ENCODE results near the gene PGBD1.

PGBD1 gene

DNA sequence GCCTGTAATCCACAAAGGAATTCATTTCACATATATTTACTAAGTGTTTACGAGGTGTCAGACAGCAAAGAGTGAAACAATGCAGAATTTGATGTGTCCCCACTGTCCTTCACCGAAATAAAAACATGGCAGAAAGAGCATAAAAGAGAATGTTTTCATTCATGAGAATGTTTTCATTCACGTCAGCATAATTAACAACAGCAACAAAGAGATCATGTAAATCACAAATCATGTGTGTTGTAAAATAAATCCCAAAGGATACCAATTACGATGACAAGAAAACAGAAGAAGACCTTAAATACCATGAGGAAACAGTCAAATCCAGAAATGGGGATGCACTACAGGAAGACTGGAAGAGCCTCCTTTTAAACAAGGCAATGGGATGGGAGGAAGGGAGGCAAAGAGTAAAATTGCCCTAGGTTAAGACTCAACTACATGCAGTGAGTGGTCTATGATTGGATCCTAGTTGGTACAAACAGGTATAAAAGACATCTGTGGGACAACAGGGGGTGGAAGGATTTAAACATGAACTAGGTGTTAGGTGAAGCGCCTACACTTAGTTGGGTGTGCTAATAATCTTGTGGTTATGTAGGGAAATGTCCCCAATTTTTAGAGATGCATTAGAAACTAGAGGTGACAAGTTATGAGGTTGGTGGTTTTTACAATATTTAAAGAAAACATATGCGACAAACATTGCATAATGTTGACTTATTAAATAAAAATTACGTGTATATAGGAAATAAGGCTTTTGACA lies 53.1 kb downstream of the PGBD1 start:
- Histone ChIP-seq H3K27me3 (ENCODE audit: control insufficient read depth, insufficient read depth, low read length, poor library complexity, severe bottlenecking) (no peaks in the 10 kb centered on the region), H3K36me3 (ENCODE audit: control insufficient read depth, insufficient read depth, low read length) (no peaks in the 10 kb centered on the region), H3K4me3 (ENCODE audit: insufficient read depth, low read depth, low read length) (peak overlapping the region; percentile 92), H3K9me3 (ENCODE audit: control insufficient read depth, low read length) (no peaks in the 10 kb centered on the region), H3K4me1 (ENCODE audit: control insufficient read depth, insufficient read depth, low read length) (peaks cover 5% of the 10 kb centered on the region), H3K27ac (ENCODE audit: insufficient read depth, low read depth, low read length, poor library complexity, severe bottlenecking) (peak overlapping the region; percentile 100)
- 88 to 100% methylated on average over 6 to 7 of the region's 7 CpGs for WGBS, 2 experiments

DNA sequence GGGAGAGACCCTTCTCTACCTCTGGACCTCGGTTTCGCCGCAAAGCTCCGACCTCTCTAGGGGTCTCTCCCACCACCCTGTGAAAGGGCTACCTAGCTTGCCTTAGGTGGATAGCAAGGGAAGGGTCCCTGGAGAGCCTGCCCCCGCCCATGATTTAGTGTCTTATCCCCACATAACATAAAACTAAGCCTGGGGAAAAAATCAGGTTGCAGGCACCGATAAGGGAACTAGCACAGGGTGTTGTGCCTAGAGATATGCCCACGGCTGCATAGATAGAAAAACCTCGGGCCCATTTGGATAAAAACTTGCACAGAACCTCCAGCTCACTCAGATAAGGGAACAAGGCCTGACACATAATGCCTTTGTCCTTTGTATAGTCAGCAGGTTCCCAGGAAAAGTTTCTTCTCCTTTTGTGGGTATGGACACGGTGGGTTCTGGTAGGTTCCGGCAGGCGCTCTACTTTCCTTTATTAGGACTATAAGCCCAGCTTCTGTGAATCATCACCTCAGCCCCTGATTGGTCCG lies 53.7 kb downstream of the PGBD1 start:
- 51 to 61% methylated on average over 12 of the region's 12 CpGs for WGBS, 2 experiments
- no peaks in the 10 kb centered on the region for H3K27me3 ChIP-seq (ENCODE audit: control insufficient read depth, insufficient read depth, low read length, poor library complexity, severe bottlenecking)

DNA sequence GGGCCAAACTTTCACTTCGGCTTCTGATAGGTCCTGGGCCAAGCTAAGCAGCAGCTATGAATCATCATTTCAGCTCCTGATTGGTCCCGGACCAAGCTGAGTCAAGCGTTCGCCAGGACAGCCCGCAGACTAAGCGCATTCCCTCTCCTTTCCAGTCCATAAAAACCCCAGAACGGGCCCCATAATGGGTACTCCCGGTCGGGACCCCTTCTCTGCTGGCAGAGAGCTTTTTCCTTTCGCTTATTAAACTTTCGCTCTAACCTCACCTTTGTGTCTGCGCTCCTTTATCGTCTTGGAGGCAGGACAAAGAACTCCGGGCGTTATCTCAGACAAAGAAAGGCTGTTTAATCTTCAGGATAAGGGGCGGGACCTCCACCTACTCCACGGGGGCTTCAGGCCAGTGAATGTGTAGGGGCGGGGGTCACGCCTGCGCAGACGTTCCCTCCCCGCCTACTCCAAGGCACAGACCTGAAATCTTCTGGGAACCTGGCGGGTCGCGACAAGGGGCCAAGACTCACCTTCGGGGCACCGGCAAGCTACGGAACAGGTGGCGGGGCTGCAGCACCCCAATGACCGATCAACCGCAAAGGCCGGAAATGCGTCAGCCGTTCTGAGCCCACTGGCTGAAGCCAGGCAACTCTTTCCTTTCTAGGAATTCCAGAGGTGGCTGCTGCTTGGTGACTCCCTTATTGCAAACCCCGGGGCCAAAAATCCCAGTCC lies 54.4 kb downstream of the PGBD1 start, which contains the start of gene ZSCAN31:
Gene ZSCAN31, minus strand, starts transcription at position 585 of the 720 bp plus-strand sequence. CDS start 6,465 bp downstream, outside the sequence.
- WGBS, 2 experiments, result 0 to 1% methylated on average over 35 of the region's 35 CpGs
- peak within 1 kb of the TSS; percentile 100 for H3K27ac ChIP-seq (ENCODE audit: insufficient read depth, low read depth, low read length, poor library complexity, severe bottlenecking)
- H3K36me3 ChIP-seq (ENCODE audit: control insufficient read depth, insufficient read depth, low read length), result no peaks in the 10 kb centered on the region

More for the DNA sequence above, 53.7 kb downstream of the PGBD1 start:
- peak overlapping the region; percentile 100 for H3K27ac ChIP-seq (ENCODE audit: insufficient read depth, low read depth, low read length, poor library complexity, severe bottlenecking)
- no peaks in the 10 kb centered on the region for H3K9me3 ChIP-seq (ENCODE audit: control insufficient read depth, low read length)
- peak overlapping the region; percentile 92 for H3K4me3 ChIP-seq (ENCODE audit: insufficient read depth, low read depth, low read length)
- H3K36me3 ChIP-seq (ENCODE audit: control insufficient read depth, insufficient read depth, low read length), result no peaks in the 10 kb centered on the region
- H3K4me1 ChIP-seq (ENCODE audit: control insufficient read depth, insufficient read depth, low read length), result peaks cover 5% of the 10 kb centered on the region

DNA sequence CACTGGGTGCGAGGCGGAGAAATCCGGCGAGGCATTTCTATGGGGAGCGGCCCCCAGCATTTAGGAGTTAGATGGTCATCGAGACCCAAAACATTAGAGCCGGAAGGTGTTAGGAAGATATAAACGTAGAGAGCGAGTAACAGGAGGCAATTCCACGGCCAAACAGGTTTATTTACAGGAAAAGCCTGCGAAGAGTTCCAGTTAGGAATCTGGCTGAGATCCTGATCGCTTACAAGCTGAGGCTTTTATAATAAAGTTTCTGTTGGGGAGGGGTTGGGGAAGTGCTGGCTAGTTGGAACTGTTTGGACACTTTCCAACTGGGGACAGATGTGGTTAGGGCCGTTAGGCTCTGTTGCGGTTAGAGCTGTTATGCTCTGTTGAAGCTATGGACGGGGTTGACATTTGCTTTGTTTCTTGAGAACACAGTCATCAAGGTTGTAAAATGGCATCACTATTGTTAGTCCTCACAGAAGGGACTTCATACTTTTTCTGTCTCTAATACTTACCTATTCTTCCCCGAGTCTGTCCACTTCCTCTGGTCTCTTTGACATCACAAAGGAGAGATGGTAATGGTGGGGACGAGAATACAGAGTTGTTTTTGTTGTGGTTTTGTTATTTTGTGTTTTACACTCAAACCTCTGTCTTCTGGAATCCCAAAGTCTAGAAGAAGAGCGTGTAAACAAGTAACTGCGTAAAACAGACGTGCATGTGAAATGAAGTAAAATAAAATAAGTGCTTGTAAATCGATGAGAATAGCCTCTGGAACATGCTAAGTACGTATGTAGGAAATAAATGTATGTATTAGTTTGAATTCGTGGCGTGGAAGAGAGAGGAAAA lies 55.1 kb downstream of the PGBD1 start:
- no peaks in the 10 kb centered on the region for H3K36me3 ChIP-seq (ENCODE audit: control insufficient read depth, insufficient read depth, low read length)
- H3K4me1 ChIP-seq (ENCODE audit: control insufficient read depth, insufficient read depth, low read length), result peaks cover 5% of the 10 kb centered on the region
- peak overlapping the region; percentile 92 for H3K4me3 ChIP-seq (ENCODE audit: insufficient read depth, low read depth, low read length)
- peak overlapping the region; percentile 100 for H3K27ac ChIP-seq (ENCODE audit: insufficient read depth, low read depth, low read length, poor library complexity, severe bottlenecking)
- 19 to 21% methylated on average over 23 to 24 of the region's 24 CpGs for WGBS, 2 experiments
- H3K27me3 ChIP-seq (ENCODE audit: control insufficient read depth, insufficient read depth, low read length, poor library complexity, severe bottlenecking), result no peaks in the 10 kb centered on the region
- no peaks in the 10 kb centered on the region for H3K9me3 ChIP-seq (ENCODE audit: control insufficient read depth, low read length)

More for the DNA sequence above, 54.4 kb downstream of the PGBD1 start, which contains the start of gene ZSCAN31:
- Histone ChIP-seq H3K9me3 (ENCODE audit: control insufficient read depth, low read length) (no peaks in the 10 kb centered on the region), H3K27me3 (ENCODE audit: control insufficient read depth, insufficient read depth, low read length, poor library complexity, severe bottlenecking) (no peaks in the 10 kb centered on the region), H3K4me1 (ENCODE audit: control insufficient read depth, insufficient read depth, low read length) (peaks cover 5% of the 10 kb centered on the region), H3K4me3 (ENCODE audit: insufficient read depth, low read depth, low read length) (peak within 1 kb of the TSS; percentile 92)

DNA sequence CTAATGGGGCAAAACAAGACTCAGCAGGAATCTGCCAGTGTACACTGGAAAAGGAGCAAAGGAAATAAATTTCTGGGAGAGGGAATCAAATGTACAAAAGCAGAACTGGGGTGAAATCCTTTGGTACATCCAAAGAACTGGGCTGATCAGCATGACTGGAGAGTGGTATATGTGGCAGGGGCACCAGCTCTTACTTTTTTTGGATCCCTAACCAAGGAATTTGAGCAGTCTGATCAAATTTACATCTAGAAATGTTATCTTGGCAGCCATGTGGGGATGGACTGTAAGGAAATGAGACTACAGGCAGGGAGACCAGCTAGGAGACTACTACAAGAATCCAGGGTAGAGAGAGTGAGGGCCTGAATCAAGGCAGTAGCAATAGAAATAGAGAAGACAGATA lies 55.7 kb downstream of the PGBD1 start:
- H3K27ac ChIP-seq (ENCODE audit: insufficient read depth, low read depth, low read length, poor library complexity, severe bottlenecking), result no peak overlapping the region
- no peaks in the 10 kb centered on the region for H3K36me3 ChIP-seq (ENCODE audit: control insufficient read depth, insufficient read depth, low read length)
- peaks cover 5% of the 10 kb centered on the region for H3K4me1 ChIP-seq (ENCODE audit: control insufficient read depth, insufficient read depth, low read length)
- H3K27me3 ChIP-seq (ENCODE audit: control insufficient read depth, insufficient read depth, low read length, poor library complexity, severe bottlenecking), result no peaks in the 10 kb centered on the region
- H3K4me3 ChIP-seq (ENCODE audit: insufficient read depth, low read depth, low read length), result peak overlapping the region; percentile 92
- H3K9me3 ChIP-seq (ENCODE audit: control insufficient read depth, low read length), result no peaks in the 10 kb centered on the region

DNA sequence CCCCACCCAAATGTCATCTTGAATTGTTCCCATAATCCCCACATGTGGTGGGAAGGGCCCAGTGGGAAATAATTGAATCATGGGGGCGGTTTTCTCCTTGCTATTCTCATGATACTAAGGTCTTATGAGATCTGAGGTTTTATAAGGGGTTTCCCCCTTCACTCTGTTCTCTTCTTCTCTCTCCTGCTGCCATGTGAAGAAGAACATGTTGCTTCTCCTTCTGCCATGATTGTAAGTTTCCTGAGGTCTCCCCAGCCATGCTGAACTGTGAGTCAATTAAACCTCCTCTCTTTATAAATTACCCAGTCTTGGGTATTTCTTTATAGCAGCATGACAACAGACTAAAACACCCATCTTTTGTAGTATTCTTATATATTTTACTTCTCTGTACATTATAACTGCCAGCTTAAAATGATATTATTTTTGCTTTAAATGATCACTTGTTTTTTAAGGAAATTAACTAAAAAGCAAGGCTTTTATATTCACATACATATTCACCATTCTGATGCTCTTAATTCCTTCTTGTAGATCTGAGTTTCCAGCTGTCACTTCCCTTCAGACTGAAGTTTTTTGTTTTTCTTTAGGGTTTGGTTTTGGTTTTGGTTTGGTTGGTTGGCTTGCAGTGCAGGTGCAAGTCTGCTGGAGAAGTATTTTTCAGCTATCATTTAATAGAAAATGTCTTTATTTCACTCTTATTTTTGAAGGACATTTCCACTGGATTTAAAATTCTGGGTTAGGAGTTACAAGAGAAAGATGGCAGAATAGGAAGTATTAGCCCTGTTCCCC lies 59.1 kb downstream of the PGBD1 start:
- no peak overlapping the region for H3K4me3 ChIP-seq (ENCODE audit: insufficient read depth, low read depth, low read length)
- WGBS, 2 experiments, result 60 to 90% methylated on average over 1 of the region's 1 CpG
- peaks cover 5% of the 10 kb centered on the region for H3K4me1 ChIP-seq (ENCODE audit: control insufficient read depth, insufficient read depth, low read length)
- no peaks in the 10 kb centered on the region for H3K36me3 ChIP-seq (ENCODE audit: control insufficient read depth, insufficient read depth, low read length)
- no peaks in the 10 kb centered on the region for H3K9me3 ChIP-seq (ENCODE audit: control insufficient read depth, low read length)
- peaks cover 1% of the 10 kb centered on the region for H3K27me3 ChIP-seq (ENCODE audit: control insufficient read depth, insufficient read depth, low read length, poor library complexity, severe bottlenecking)
- H3K27ac ChIP-seq (ENCODE audit: insufficient read depth, low read depth, low read length, poor library complexity, severe bottlenecking), result no peak overlapping the region

DNA sequence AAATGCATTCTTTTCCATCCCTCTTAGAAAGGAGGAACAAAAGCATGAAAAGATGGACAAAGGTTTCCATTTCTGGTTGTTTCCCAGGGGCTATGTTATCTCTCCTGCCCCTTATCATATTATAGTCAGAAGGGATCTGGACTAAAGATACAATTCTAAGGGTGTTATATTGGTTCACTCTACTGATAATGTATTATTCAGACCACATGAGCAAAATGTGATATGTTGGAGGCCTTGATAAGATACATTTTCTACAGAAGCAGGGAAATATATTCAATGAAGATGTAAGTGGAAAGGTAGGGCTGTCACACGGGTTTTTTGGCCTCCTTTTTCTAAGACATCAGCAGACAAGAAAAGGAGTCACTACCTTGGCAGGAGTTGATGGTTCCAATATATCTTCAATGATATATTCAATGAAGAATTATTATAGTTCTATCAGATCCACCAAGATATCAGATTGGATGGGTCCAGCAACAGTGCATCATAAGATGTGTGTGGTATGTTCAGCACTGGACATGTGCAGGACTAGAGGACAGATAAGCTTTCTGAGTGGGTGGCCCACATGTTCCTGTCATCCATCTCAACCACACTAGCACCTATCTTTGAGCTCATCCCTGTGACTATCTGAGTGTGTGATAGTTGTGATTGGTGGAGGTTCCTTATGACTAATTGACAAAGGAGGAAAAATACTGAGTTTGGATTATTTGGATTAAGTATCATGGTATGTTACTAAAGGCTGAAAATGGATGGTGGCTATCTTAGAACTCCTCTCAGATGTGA lies 62.7 kb downstream of the PGBD1 start:
- Histone ChIP-seq H3K36me3 (ENCODE audit: control insufficient read depth, insufficient read depth, low read length) (no peaks in the 10 kb centered on the region), H3K9me3 (ENCODE audit: control insufficient read depth, low read length) (no peaks in the 10 kb centered on the region), H3K4me3 (ENCODE audit: insufficient read depth, low read depth, low read length) (no peak overlapping the region), H3K27ac (ENCODE audit: insufficient read depth, low read depth, low read length, poor library complexity, severe bottlenecking) (no peak overlapping the region), H3K4me1 (ENCODE audit: control insufficient read depth, insufficient read depth, low read length) (no peaks in the 10 kb centered on the region), H3K27me3 (ENCODE audit: control insufficient read depth, insufficient read depth, low read length, poor library complexity, severe bottlenecking) (peaks cover 15% of the 10 kb centered on the region)
- 80 to 86% methylated on average over 1 of the region's 1 CpG for WGBS, 2 experiments

DNA sequence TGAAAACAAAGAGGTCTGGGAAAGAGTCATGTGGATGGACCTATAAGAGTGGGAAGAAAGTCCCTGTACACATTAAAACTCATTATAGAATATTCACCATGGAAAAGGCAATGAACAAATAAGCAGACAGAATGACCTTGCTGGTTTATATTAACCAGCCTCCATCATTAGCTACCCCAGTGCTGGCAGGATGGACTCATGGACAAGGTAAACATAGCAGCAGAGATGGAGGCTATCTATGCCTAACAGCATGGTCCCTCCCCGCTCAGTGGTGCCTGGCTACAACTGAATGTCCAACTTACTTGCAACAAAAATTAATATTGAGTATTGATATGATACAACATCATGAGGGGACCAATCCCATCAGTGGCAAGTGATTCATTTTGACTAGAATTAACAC lies 63.8 kb downstream of the PGBD1 start:
- Histone ChIP-seq H3K27ac (ENCODE audit: insufficient read depth, low read depth, low read length, poor library complexity, severe bottlenecking) (no peak overlapping the region), H3K4me1 (ENCODE audit: control insufficient read depth, insufficient read depth, low read length) (no peaks in the 10 kb centered on the region), H3K9me3 (ENCODE audit: control insufficient read depth, low read length) (no peaks in the 10 kb centered on the region), H3K4me3 (ENCODE audit: insufficient read depth, low read depth, low read length) (no peak overlapping the region), H3K36me3 (ENCODE audit: control insufficient read depth, insufficient read depth, low read length) (no peaks in the 10 kb centered on the region), H3K27me3 (ENCODE audit: control insufficient read depth, insufficient read depth, low read length, poor library complexity, severe bottlenecking) (peaks cover 15% of the 10 kb centered on the region)
- WGBS, 2 experiments, result 91% methylated on average over 1 of the region's 1 CpG; no CpG with 5 or more reads in 1 of the 2 experiments

DNA sequence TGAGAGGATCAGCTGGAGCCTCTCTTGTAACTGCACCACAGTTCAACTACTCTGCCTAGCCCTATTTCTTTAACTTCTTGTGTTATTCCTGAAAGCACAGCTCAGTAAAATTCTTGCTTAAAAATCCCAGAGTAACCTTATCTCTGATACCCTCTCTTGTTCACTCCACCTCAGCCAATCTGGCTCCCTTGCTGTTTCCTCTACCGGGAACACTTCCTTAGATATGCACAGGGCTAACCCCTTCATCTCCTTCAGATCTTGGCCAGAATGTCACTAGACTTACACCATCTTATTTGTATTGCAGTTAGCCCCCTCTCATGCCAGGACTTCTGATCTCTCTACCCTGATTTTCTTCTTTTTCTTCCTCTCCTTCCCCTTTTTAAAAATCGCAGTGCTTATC lies 65.7 kb downstream of the PGBD1 start:
- Histone ChIP-seq H3K27ac (ENCODE audit: insufficient read depth, low read depth, low read length, poor library complexity, severe bottlenecking) (no peak overlapping the region), H3K4me1 (ENCODE audit: control insufficient read depth, insufficient read depth, low read length) (peaks cover 4% of the 10 kb centered on the region), H3K4me3 (ENCODE audit: insufficient read depth, low read depth, low read length) (no peak overlapping the region), H3K36me3 (ENCODE audit: control insufficient read depth, insufficient read depth, low read length) (no peaks in the 10 kb centered on the region), H3K27me3 (ENCODE audit: control insufficient read depth, insufficient read depth, low read length, poor library complexity, severe bottlenecking) (peaks cover 15% of the 10 kb centered on the region), H3K9me3 (ENCODE audit: control insufficient read depth, low read length) (no peaks in the 10 kb centered on the region)
- 14 to 15% methylated on average over 1 of the region's 2 CpGs for WGBS, 2 experiments
